K562 (cell line): ENCODE data around the gene FRYL. TPM values are rescaled to one million over a fixed set of nuclear protein-coding genes. Genes with fewer than 3 reads are reported as not detected.

Experiments
- ATAC-seq: fragments of 200-7000 bp; cut with Tn5 transposase; 3 replicates; pipeline ENCODE4 v1.9.1; 2020; ENCODE audit warnings: moderate library complexity
- BruUV-seq: library from RNA; stranded (reverse); fragments of 400-500 nt; replicated peaks from 2 replicates; lab custom pipeline; 2021; lab: Mats Ljungman, UMichigan
- CTCF ChIA-PET: fragments of 300-600 bp; formaldehyde crosslinking; extraction: SDS; loops from one replicate; lab custom pipeline; 2021; ENCODE audit warnings: low intra/inter-chr PET ratio; lab: Yijun Ruan, JAX
- POLR2A ChIA-PET: fragments of 300-600, 350-650 bp; sonication (Branson Sonifier 250); formaldehyde crosslinking; extraction: SDS; loops from one replicate; lab custom pipeline; 2021; ENCODE audit warnings: antibody characterized with exemption, inconsistent platforms; lab: Yijun Ruan, JAX
- DNase-seq, 4 experiments: peaks; one replicate each; pipeline versions ENCODE4 v3.0.0 to v3.0.0-alpha.2; 2011 to 2018; ENCODE audit warnings: low spot score in 3 of 4, mixed read lengths in 3 of 4; ENCODE audit errors: extremely low read depth in 1 of 4
- FAIRE-seq: peaks from 2 replicates; lab custom pipeline; 2011; peaks lifted over from hg19 to GRCh38; lab: Jason Lieb, UNC
- H2AFZ ChIP-seq: 2 replicates; pipeline ENCODE4 v1.6.0; 2011; ENCODE audit warnings: low read depth, low read length, control low read depth, inconsistent platforms
- H3K27ac ChIP-seq: fragments of 200-600 bp; 3 replicates; pipeline ENCODE4 v1.8.0; 2011; ENCODE audit warnings: low read depth, mild to moderate bottlenecking, control low read depth, inconsistent platforms, low read length, moderate library complexity, mixed read lengths; ENCODE audit errors: extremely low read depth
- H3K27me3 ChIP-seq, 2 experiments: fragments of 300-600 bp in 1 of 2; 2 replicates in 1 of 2; 3 replicates in 1 of 2; pipeline versions ENCODE4 v1.6.0 to v1.8.0; 2011; ENCODE audit warnings: inconsistent platforms in 2 of 2, low read length in 2 of 2, mild to moderate bottlenecking in 1 of 2, mixed read lengths in 1 of 2, moderate library complexity in 1 of 2; ENCODE audit not compliant: control insufficient read depth in 2 of 2, insufficient read depth in 2 of 2
- H3K36me3 ChIP-seq: fragments of 300-600 bp; 3 replicates; pipeline ENCODE4 v1.8.0; 2011; ENCODE audit warnings: mild to moderate bottlenecking, low read length, inconsistent platforms; ENCODE audit not compliant: control insufficient read depth, insufficient read depth
- H3K4me1 ChIP-seq, 2 experiments: fragments of 200-600 bp in 1 of 2; replicated peaks in 1 of 2; 2 replicates in 1 of 2; 3 replicates in 1 of 2; pipeline versions ENCODE4 v1.5.1 to v1.8.0; 2011; ENCODE audit warnings: inconsistent platforms in 2 of 2, low read length in 2 of 2, mild to moderate bottlenecking in 1 of 2, mixed read lengths in 1 of 2, moderate library complexity in 1 of 2; ENCODE audit not compliant: control insufficient read depth in 2 of 2, insufficient read depth in 2 of 2
- H3K4me2 ChIP-seq: 2 replicates; pipeline ENCODE4 v1.6.1; 2011; ENCODE audit warnings: low read length, control low read depth, inconsistent platforms, mixed read lengths; ENCODE audit not compliant: insufficient read depth
- H3K4me3 ChIP-seq: fragments of 200-600 bp; sonication (generic), shearing (Covaris generic); 2 replicates; pipeline ENCODE4 v1.5.1; 2016; ENCODE audit warnings: control low read depth, inconsistent platforms
- H3K79me2 ChIP-seq: fragments of 200-600 bp; 3 replicates; pipeline ENCODE4 v1.8.0; 2011; ENCODE audit warnings: low read length, inconsistent platforms; ENCODE audit not compliant: control insufficient read depth, insufficient read depth
- H3K9ac ChIP-seq, 2 experiments: 2 replicates each; pipeline versions ENCODE4 v1.6.0 to v1.6.1; 2011; ENCODE audit warnings: low read depth in 2 of 2, low read length in 2 of 2, control low read depth in 1 of 2, inconsistent platforms in 1 of 2, mild to moderate bottlenecking in 1 of 2, mixed read lengths in 1 of 2; ENCODE audit not compliant: insufficient read depth in 1 of 2
- H3K9me1 ChIP-seq: one replicate; pipeline ENCODE4 v1.6.0; 2011; ENCODE audit warnings: inconsistent platforms, mild to moderate bottlenecking, low read length, moderate library complexity; ENCODE audit not compliant: control insufficient read depth, insufficient read depth
- H3K9me3 ChIP-seq: replicated peaks from 2 replicates; pipeline ENCODE4 v1.5.1; 2011; ENCODE audit warnings: low read depth, low read length, inconsistent platforms; ENCODE audit not compliant: control insufficient read depth, insufficient read depth
- H4K20me1 ChIP-seq: replicated peaks from 2 replicates; pipeline ENCODE4 v1.6.1; 2011; ENCODE audit warnings: low read length, inconsistent platforms, mixed read lengths; ENCODE audit not compliant: control insufficient read depth, insufficient read depth
- ARNT ChIP-seq, 2 experiments: fragments of 450-650 bp; IDR thresholded peaks; 2 replicates each; pipeline ENCODE4 v1.6.1; 2016; ENCODE audit warnings: mild to moderate bottlenecking in 1 of 2
- CBX1 ChIP-seq: sonication (generic); IDR thresholded peaks from 2 replicates; pipeline ENCODE4 v1.6.1; 2016; ENCODE audit warnings: antibody characterized with exemption, low read depth, mild to moderate bottlenecking
- GATAD2B ChIP-seq: fragments of 450-650 bp; IDR thresholded peaks from 2 replicates; pipeline ENCODE4 v1.6.1; 2017; ENCODE audit warnings: mild to moderate bottlenecking, borderline replicate concordance
- MBD2 ChIP-seq: sonication (generic); IDR thresholded peaks from 2 replicates; pipeline ENCODE4 v1.6.1; 2016; ENCODE audit warnings: low read depth, borderline replicate concordance
- MITF ChIP-seq: IDR thresholded peaks from 2 replicates; pipeline ENCODE4 v1.6.1; 2014; ENCODE audit warnings: antibody characterized with exemption
- NFYB ChIP-seq: IDR thresholded peaks from 2 replicates; pipeline ENCODE4 v1.6.1; 2011; ENCODE audit warnings: mild to moderate bottlenecking, moderate library complexity; ENCODE audit not compliant: insufficient read length; ENCODE audit errors: extremely low read depth
- NR0B1 ChIP-seq: fragments of 450-650 bp; IDR thresholded peaks from one replicate; pipeline ENCODE4 v1.6.1; 2018; ENCODE audit warnings: mild to moderate bottlenecking, moderate library complexity; ENCODE audit not compliant: partially characterized antibody
- RFX1 ChIP-seq: fragments of 450-650 bp; IDR thresholded peaks from 2 replicates; pipeline ENCODE4 v1.6.1; 2016; ENCODE audit warnings: mild to moderate bottlenecking, moderate library complexity
- SMARCC2 ChIP-seq: fragments of 450-650 bp; IDR thresholded peaks from 2 replicates; pipeline ENCODE4 v1.6.1; 2017; ENCODE audit warnings: antibody characterized with exemption, moderate library complexity, mild to moderate bottlenecking, low read depth
- STAG1 ChIP-seq: sonication (generic); formaldehyde crosslinking; IDR thresholded peaks from 2 replicates; pipeline ENCODE4 v1.5.0; 2020; ENCODE audit warnings: missing genetic modification reagents, borderline replicate concordance
- TBL1XR1 ChIP-seq, 2 experiments: IDR thresholded peaks; 2 replicates each; pipeline ENCODE4 v1.6.1; 2012; ENCODE audit warnings: improper control_type of control experiment in 2 of 2, low read length in 2 of 2, mild to moderate bottlenecking in 1 of 2
- TEAD4 ChIP-seq, 2 experiments: sonication (generic) in 1 of 2; formaldehyde crosslinking in 1 of 2; IDR thresholded peaks; 2 replicates each; pipeline versions ENCODE4 v1.6.1 to v1.8.0; 2012 to 2022; ENCODE audit warnings: borderline replicate concordance in 1 of 2, inconsistent platforms in 1 of 2, low read length in 1 of 2, mild to moderate bottlenecking in 1 of 2, missing genetic modification reagents in 1 of 2
- THAP7 ChIP-seq: fragments of 250-450 bp; sonication (Bioruptor Pico); IDR thresholded peaks from 2 replicates; pipeline ENCODE4 v1.5.0; 2021
- U2AF2 ChIP-seq: fragments of 200-400 bp; formaldehyde crosslinking; optimal IDR thresholded peaks from 2 replicates; pipeline ENCODE3; 2017; ENCODE audit warnings: low read depth, mild to moderate bottlenecking, low read length
- WGBS: fragments of 100-300 bp; shearing (Covaris generic); methylation state at CpG from one replicate; pipeline ENCODE4 v1.1.6; 2016; ENCODE audit warnings: low coverage, mixed read lengths; ENCODE audit not compliant: insufficient coverage; ENCODE audit errors: missing lambda C conversion rate; 5-methylcytosine and 5-hydroxymethylcytosine counted together
- in situ Hi-C: fragments of 300-500 bp; cut with MboI; formaldehyde crosslinking; loops from 4 replicates; pipeline ENCODE4 v1.15.0; 2018; ENCODE audit warnings: inconsistent platforms, mixed read lengths
- intact Hi-C: fragments of 100-400 bp; cut with micrococcal nuclease; formaldehyde crosslinking; loops from 2 replicates; pipeline ENCODE4 v1.14.2; 2022
- polyA plus RNA-seq, 8 experiments: library from polyadenylated mRNA; depleted of rRNA in 4 of 8; stranded (reverse) in 5 of 8; unstranded in 3 of 8; fragments of >200 nt; fragmentation: Nextera tagmentation in 2 of 8; fragmentation: Illumina TruSeq in 1 of 8; extraction: Ambion mirVana in 2 of 8; extraction: Trizol in 1 of 8; gene quantifications; 2 replicates each; pipeline versions ENCODE4 v1.2.1 to v1.2.3, GENCODE V29; 2011 to 2014; ENCODE audit warnings: inconsistent platforms in 1 of 8, missing spikeins in 1 of 8
- total RNA-seq, 7 experiments: library from RNA; depleted of rRNA in 6 of 7; stranded (reverse); fragments of >200 nt in 6 of 7; fragmentation: Illumina TruSeq in 2 of 7; extraction: Trizol in 2 of 7; gene quantifications; 2 replicates each; pipeline versions ENCODE4 v1.2.1 to v1.2.3, GENCODE V29; 2011 to 2021; ENCODE audit warnings: low replicate concordance in 1 of 7
- TF ChIP-seq, protein P1 (sequence below): fragments of 200-800 bp; sonication (Bioruptor generic); IDR thresholded peaks from 2 replicates; pipeline ENCODE4 v1.6.1; 2017; ENCODE audit warnings: missing genetic modification characterization, missing compliant biosample characterization
- TF ChIP-seq, protein P2 (sequence below): fragments of 450-650 bp; IDR thresholded peaks from 2 replicates; pipeline ENCODE4 v1.6.1; 2018; ENCODE audit warnings: mild to moderate bottlenecking, low read depth; ENCODE audit not compliant: partially characterized antibody

Gene FRYL
- total and polyA plus RNA-seq, 9 of the 15 experiments (the other 6 are each of a cell fraction or from before 2014, with no cell fraction given), result 7.2 to 34.9 (median 15.9) TPM

GRCh38 chr4:48454591-48454990 lies 325.5 kb downstream of the FRYL start:
- BruUV-seq, result no TSS peak
- FAIRE-seq (no peak), ATAC-seq (no peak; the same call in 2 of the 3 replicates), DNase-seq (no peak)
- no peak overlapping the region for H3K4me3 ChIP-seq
- no peaks in the 10 kb centered on the region for H3K9me3 ChIP-seq
- H3K36me3 ChIP-seq, result no peaks in the 10 kb centered on the region
- intact Hi-C loops (no loop called here), in situ Hi-C loops (no loop called here)
- ChIA-PET CTCF (no interaction called here), POLR2A (interaction anchor here (2.0 kb wide), 1 partner anchor 8 kb away, joined by 4 read pairs; no protein-coding TSS in a partner anchor)
- H3K79me2 ChIP-seq, result no peaks in the 10 kb centered on the region
- 39% methylated on average over 2 of the region's 2 CpGs for WGBS
- H3K9ac ChIP-seq, result no peak overlapping the region
- H2AFZ ChIP-seq, result peak overlapping the region; percentile 40; the same call in 1 of the 2 replicates
- no peaks in the 10 kb centered on the region for H3K27me3 ChIP-seq
- no peaks in the 10 kb centered on the region for H3K9me1 ChIP-seq
- no peak overlapping the region for H3K4me2 ChIP-seq
- no peak overlapping the region for H3K27ac ChIP-seq
- no peaks in the 10 kb centered on the region; a peak in 2 of 5 replicates for H3K4me1 ChIP-seq
- no peaks in the 10 kb centered on the region for H4K20me1 ChIP-seq
- TF ChIP-seq NR0B1 (no peak), SMARCC2 (no peak), GATAD2B (no peak), MBD2 (no peak), RFX1 (no peak), ARNT (IDR thresholded peaks at IDR 0.05) (no peak), TBL1XR1 (IDR thresholded peaks at IDR 0.05; ENCODE audit: low read length in 2 of 2) (no peak), NFYB (no peak), THAP7 (CRISPR knock-in tag) (no peak), TEAD4 (IDR thresholded peaks at IDR 0.05; ENCODE audit: low read length) (no peak), TEAD4 (CRISPR knock-in tag; IDR thresholded peaks at IDR 0.05; ENCODE audit: borderline replicate concordance) (no peak), STAG1 (CRISPR knock-in tag) (no peak), MITF (no peak), U2AF2 (no peak), CBX1 (no peak)
- TF ChIP-seq, protein P1, sequence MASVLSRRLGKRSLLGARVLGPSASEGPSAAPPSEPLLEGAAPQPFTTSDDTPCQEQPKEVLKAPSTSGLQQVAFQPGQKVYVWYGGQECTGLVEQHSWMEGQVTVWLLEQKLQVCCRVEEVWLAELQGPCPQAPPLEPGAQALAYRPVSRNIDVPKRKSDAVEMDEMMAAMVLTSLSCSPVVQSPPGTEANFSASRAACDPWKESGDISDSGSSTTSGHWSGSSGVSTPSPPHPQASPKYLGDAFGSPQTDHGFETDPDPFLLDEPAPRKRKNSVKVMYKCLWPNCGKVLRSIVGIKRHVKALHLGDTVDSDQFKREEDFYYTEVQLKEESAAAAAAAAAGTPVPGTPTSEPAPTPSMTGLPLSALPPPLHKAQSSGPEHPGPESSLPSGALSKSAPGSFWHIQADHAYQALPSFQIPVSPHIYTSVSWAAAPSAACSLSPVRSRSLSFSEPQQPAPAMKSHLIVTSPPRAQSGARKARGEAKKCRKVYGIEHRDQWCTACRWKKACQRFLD (CRISPR knock-in tag), result no peak
- TF ChIP-seq, protein P2, sequence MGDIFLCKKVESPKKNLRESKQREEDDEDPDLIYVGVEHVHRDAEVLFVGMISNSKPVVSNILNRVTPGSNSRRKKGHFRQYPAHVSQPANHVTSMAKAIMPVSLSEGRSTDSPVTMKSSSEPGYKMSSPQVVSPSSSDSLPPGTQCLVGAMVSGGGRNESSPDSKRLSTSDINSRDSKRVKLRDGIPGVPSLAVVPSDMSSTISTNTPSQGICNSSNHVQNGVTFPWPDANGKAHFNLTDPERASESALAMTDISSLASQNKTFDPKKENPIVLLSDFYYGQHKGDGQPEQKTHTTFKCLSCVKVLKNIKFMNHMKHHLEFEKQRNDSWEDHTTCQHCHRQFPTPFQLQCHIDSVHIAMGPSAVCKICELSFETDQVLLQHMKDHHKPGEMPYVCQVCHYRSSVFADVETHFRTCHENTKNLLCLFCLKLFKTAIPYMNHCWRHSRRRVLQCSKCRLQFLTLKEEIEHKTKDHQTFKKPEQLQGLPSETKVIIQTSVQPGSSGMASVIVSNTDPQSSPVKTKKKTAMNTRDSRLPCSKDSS, result no peak
